Measurements from ENCODE around the gene BCAS3.

DNA sequence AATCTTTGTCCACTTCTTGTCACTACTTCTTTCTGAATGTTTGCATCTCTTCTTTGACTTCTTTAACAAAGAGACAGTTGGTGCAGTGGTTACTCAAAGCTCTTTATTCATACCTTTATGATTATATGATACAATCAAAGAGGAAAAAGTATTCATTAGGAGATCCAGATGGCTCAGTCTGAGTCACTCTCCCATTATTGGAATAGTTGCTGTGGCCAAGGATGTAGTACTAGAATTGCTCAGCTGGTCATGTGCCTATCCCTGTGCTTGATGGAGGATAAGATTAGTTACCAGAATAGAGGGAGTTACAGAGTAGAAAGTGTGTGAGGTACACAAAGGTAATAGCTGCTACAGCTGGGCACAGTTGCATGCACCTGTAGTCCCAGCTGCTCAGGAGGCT is 18.3 kb downstream of the BCAS3 start:
- TF ChIP-seq, protein P1, sequence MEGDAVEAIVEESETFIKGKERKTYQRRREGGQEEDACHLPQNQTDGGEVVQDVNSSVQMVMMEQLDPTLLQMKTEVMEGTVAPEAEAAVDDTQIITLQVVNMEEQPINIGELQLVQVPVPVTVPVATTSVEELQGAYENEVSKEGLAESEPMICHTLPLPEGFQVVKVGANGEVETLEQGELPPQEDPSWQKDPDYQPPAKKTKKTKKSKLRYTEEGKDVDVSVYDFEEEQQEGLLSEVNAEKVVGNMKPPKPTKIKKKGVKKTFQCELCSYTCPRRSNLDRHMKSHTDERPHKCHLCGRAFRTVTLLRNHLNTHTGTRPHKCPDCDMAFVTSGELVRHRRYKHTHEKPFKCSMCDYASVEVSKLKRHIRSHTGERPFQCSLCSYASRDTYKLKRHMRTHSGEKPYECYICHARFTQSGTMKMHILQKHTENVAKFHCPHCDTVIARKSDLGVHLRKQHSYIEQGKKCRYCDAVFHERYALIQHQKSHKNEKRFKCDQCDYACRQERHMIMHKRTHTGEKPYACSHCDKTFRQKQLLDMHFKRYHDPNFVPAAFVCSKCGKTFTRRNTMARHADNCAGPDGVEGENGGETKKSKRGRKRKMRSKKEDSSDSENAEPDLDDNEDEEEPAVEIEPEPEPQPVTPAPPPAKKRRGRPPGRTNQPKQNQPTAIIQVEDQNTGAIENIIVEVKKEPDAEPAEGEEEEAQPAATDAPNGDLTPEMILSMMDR (IDR thresholded peaks at IDR 0.05; ENCODE audit: poor library complexity, severe bottlenecking), result no peak
- TF ChIP-seq EP300 (conservative IDR thresholded peaks at IDR 0.05; ENCODE audit: poor library complexity, severe bottlenecking) (no peak), EZH2 (IDR thresholded peaks at IDR 0.05; ENCODE audit: borderline replicate concordance, insufficient read depth, low read length, poor library complexity, severe bottlenecking) (no peak), TAF1 (IDR thresholded peaks at IDR 0.05; ENCODE audit: low read depth) (no peak)
